GM21717 (cell line): ENCODE data around the gene LVRN.

Source experiments
- ATAC-seq: cut with Tn5 transposase; IDR thresholded peaks from one replicate; pipeline ENCODE4 v1.9.1; 2021; ENCODE audit warnings: mild to moderate bottlenecking, moderate library complexity; ENCODE audit not compliant: unreplicated experiment

The LVRN gene

GRCh38 chr5:115961381-115962238 is 665 bp upstream of the LVRN start:
- ATAC-seq, result no peak

- ATAC-seq, result no peak
Measured at GRCh38 chr5:115962565-115963402, 509 bp downstream of the LVRN start.

DNA sequence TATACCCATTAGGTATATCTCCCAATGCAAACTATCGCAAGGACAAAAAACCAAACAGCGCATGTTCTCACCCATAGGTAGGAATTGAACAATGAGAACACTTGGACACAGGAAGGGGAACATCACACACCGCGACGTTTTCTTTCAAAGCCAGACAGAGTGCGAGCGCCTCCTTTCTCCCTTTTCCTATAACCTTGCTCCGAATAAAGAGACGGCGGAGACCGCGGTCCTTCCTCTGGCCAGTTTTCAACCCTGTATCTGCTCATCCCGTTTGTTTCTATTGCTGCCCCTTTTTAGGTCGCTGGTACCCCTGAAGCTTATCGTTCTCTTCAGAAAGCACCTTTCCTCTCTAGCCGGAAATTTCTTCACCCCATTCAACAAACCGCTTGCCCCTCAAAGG is 1.3 kb downstream of the LVRN start:
- no peak for ATAC-seq

DNA sequence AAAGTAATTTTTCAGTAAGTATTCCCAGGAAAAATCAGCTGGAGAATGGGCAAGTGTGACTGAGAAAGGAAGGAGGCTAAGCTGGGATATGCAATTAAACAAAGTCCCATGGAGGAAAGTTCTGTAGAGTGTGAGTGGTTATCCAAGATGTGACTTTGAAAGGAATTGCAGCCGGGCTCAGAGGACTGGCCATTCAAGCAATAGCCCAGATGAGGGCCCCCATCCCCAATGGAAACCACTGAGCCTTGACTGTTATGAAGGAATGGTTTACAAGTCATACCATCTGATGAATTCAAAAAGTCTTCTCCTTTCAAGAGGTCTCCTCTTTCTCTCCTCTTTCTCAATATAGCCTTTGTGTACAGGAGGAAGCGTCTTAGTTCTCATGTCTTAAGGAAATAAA is 6.5 kb downstream of the LVRN start:
- ATAC-seq, result no peak

GRCh38 chr5:115977096-115977495 is 14.8 kb downstream of the LVRN start:
- ATAC-seq, result peak; percentile 89

GRCh38 chr5:115977988-115978387 is 15.7 kb downstream of the LVRN start:
- ATAC-seq, result no peak

DNA sequence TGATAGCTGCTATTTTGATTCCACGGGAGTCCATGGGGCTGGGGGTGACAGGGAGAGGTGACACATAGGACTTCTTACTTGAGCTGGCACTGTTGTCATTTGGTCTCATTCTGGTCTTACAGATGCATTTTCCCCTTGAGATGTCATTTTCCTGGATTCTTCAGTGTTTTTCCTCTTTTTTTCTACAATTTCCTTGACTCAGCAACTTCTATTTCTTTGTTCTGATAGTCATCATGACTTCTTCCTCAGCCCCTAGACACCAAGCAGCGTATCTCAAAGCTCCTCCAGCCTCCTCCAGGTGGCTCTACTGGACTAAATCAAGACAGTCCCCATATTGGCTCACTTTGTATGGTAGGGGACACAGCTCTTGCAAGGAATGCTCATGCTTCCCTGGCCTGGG is 16.5 kb downstream of the LVRN start:
- ATAC-seq, result no peak

- no peak for ATAC-seq
Measured at GRCh38 chr5:115979201-115980041, 17.1 kb downstream of the LVRN start.

- no peak for ATAC-seq
Measured at GRCh38 chr5:115983519-115983918, 21.2 kb downstream of the LVRN start.

DNA sequence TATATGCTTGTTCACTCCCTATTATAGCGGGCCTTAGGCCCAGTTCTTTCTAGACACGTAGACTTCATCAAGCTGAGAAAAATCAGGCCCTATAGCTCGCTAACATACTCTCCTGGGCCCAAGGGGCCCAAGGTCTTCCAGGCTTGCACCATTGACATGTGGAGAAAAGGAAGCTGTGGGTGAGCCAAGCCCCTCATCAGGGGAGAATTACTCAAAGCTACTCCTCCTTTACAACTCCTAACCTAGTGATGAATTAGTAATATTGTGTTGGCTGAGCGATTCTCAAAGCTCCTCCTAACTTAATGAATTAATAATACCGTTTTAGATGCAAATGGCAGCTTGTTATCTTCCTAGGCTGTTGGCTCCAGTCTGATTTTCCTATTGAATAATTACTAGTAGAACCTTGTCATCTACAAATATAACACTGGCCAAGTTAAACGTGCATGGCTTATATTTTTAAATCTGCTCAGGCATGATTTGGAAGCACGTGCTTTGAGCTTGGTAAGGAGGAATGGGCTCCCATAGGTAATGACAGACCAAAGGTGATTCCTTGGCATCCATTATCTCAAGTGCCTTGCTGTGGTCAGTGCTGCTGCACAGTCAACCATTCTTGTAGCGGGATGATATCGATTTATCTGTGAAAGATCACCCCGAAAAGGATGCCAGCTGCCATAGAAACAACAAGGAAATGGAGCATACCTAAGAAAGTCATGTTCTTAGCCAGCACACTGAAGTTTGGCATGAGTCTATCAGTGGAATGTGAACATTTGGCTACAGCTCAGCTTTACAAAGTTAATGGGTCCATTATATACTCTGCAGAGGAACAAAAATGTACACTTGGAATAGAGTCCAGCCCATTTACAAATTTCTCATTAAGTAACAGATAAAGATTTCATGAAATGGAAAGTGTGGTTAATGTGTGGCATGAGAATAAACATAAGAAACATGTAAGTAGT is 23.8 kb downstream of the LVRN start:
- no peak for ATAC-seq

- ATAC-seq, result no peak
Measured at GRCh38 chr5:115988002-115988401, 25.7 kb downstream of the LVRN start.

DNA sequence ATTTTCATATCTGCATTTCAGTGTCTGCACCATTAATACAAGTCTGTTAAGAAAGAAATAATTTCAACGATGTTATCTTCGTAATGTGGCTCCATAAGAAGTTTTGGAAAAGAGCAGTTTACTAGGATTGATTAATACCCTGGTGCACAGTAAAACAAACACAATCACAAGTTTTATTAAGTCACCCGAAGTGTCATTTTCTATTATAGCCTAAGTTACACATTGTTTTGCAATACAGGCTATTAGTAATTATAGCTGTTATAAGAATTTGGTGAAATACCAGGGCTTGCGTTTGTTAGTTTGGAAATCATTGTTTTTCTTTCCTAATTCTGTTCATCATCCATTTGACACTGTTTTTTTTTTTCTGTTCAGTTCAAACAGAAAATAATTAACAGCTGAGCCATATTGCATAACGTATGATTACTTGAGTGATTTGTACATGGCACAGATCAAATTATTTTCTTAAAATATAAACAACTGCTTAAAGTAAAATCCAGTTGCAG is 30.6 kb downstream of the LVRN start:
- no peak for ATAC-seq

DNA sequence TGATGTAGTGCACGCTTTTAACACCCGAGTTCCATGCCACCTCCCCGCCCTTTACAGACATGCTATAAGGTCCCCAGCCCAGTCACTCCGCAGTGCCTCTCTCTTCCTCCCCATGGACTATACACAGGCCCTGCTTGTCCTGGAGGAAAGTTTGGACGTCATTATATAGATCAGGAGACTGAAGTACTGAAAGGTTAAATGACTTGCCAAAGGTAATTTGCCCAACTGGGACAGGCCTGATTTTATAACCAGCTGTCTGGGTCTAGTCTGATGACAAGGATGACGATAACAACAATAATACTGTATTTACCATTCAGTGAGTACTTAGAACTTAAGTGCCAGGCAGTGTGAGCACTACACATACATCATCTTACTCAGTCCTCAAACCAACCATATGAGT is 33.1 kb downstream of the LVRN start:
- ATAC-seq, result no peak

DNA sequence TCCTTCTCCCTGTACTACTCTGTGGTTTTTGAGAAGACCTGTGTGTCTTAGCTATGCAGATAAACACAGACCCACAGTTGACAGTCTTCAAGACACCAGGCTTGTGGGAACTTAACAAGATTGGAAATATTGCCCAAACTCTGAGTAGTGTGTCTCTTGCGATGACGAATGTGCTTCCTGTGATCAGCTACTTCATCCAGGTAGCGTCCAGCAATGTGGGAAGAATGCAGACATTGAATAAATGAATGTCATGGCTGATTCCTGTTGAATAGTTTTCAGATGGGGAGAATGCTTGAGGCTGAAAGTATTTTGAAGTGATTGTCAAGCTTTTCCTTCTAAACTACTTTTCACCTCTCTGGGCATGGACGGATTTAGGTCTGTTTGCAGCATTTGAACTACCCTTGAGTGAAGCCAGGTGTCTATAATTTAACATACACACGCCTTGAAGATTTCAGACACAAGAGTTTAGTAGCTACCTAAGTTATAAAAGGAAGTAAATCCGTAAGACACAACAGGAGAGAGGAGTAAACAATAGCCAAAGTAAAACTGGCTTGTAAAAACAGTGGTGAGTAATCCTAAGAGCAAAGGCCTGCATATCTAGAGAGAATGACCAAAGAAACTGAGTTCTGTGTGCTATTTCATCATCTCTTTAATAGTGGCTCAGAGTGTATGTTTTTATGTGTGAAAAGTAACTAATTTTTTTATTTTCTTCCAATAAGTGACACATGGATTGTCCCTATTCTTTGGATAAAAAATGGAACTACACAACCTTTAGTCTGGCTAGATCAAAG is 40.0 kb downstream of the LVRN start:
- no peak for ATAC-seq

- no peak for ATAC-seq
Measured at GRCh38 chr5:116004248-116004647, 42.0 kb downstream of the LVRN start.

DNA sequence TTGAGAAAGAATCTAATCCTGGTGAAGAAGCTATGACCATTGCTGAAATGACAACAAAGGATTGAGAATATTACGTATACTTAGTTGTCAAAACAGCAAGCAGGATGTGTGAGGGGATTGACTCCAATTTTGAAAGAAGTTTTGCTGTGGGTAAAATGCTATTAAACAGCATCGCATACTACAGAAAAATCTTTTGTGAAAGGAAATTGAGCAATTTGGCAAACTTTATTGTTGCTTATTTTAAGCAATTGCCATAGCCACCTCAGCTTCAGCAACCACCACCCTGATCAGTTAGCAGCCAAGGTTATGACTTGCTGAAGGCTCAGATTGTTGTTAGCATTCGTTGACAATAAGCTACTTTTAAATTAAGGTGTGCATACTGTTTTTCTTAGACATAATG is 47.5 kb downstream of the LVRN start:
- ATAC-seq, result no peak

- ATAC-seq, result no peak
Measured at GRCh38 chr5:116011046-116011445, 48.8 kb downstream of the LVRN start.

DNA sequence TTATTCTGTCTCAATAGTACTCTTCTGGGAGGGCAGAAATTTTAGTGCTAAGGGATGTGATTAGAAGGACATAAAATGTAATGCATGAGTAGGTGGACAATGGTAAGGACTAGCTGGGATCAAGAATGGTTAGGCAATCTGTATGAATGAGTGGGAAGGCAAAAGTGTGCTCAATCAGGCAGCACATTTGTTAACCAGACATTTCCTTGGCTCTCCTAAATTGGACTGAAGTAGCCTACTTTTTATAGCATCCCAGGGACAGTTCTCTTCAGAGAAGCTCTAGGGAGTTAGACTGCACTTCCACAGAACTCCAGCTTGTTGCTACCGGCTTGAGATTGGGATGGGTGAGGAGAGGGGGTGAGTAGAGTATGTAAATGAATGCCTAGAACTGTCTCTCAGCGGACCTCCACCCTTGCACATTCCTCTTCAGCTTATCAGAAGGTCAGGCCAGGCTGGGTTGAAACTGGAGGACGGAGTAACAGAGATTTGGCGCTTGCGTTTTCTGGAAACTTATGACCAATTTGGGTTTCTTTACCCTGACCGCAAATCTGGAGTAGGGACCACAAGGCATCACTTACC is 51.0 kb downstream of the LVRN start:
- no peak for ATAC-seq

DNA sequence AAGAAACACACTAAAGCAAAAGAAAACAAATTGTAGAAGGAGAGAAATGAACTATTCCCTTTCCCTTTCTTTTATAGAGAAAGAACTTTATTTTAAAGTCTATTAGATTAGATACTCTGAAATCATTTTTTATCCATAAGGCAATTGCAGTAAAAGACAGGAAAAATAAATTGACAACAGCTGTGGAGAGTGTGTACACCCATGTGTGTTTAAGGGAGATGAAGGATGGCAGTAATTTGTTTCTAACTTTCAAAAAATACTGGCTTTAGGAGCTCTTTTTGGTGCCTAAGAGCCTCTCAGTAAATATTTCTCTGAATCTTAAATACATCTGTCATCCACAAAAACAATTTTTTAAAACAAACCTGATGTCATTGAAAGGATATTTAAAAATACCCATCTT is 51.7 kb downstream of the LVRN start:
- ATAC-seq, result no peak
